ENCODE measurements around the gene RETNLB. TPM values are rescaled to one million over a fixed set of nuclear protein-coding genes. Genes with fewer than 3 reads are reported as not detected.

RETNLB gene, protein sequence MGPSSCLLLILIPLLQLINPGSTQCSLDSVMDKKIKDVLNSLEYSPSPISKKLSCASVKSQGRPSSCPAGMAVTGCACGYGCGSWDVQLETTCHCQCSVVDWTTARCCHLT
- polyA plus RNA-seq (2012; rRNA removed), result not detected in 2 replicates
- not detected in 2 replicates for polyA plus RNA-seq (2012; cell fraction: cytosol; rRNA removed)
- not detected in 2 replicates for polyA plus RNA-seq (2012; cell fraction: nucleus; rRNA removed)

DNA sequence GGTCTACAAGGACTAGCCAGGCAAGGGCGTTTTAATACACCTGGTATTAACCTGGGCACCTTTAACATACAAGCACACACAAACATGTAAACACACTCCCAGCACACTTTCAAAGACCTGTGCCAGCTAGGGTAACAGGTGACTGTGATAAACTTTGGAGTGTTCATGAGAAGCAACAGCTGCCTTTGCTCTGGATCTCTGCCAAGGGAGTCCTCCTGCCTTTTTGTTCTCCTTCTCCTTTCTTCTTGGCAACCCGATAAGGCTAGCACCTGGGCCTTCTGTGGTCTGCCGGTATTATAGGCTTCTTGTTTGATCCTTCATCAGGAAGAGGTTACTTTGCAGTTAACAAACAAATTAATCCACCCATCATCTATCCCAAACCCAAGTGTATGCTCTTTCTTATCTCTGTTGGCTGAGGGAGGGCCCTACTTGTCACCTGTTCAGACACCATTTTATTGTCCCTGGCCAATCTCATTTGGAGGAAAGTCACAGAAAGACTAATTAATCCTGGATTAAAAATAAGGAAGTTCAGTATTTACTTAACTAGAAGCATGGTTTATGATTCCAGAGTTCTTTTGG, at the start of gene RETNLB:
TSS of gene RETNLB (minus strand) at position 7 of the 579 bp plus-strand sequence. CDS start 225 bp downstream, outside the sequence.
- Histone ChIP-seq H3K27ac (ENCODE audit: low read depth in 2 of 2, low read length in 1 of 2) (no peak within 1 kb of the TSS), H3K9ac (no peak within 1 kb of the TSS), H2AFZ (ENCODE audit: low read depth) (no peak within 1 kb of the TSS), H3K27me3 (ENCODE audit: insufficient read depth) (no peaks in the 10 kb centered on the region; the same call in 1 of the 2 replicates), H4K20me1 (ENCODE audit: insufficient read depth) (no peaks in the 10 kb centered on the region), H3K9me3 (no peaks in the 10 kb centered on the region), H3F3A (replicated peaks; ENCODE audit: insufficient read depth) (no peaks in the 10 kb centered on the region), H3K4me2 (no peak within 1 kb of the TSS), H3K79me2 (ENCODE audit: insufficient read depth) (no peaks in the 10 kb centered on the region), H3K4me3 (ENCODE audit: low read depth in 2 of 2, low read length in 1 of 2) (no peak within 1 kb of the TSS), H3K4me1 (ENCODE audit: control insufficient read depth in 1 of 2, insufficient read depth in 2 of 2, low read depth in 1 of 2, low read length in 1 of 2) (no peaks in the 10 kb centered on the region), H3K9me2 (no peaks in the 10 kb centered on the region), H3K36me3 (replicated peaks in 1 of 2; ENCODE audit: control insufficient read depth in 1 of 2, insufficient read depth in 2 of 2, low read length in 1 of 2) (no peaks in the 10 kb centered on the region)
- ChIA-PET POLR2A (no interaction called here), CTCF (interaction anchor here (1.7 kb wide), 1 partner anchor 157 kb away, joined by 4 read pairs; no protein-coding TSS in a partner anchor)
- TF ChIP-seq RCOR1 (IDR thresholded peaks at IDR 0.05; ENCODE audit: low read length) (no peak), RFX5 (IDR thresholded peaks at IDR 0.05; ENCODE audit: low read length) (no peak)
- TF ChIP-seq, protein P1, sequence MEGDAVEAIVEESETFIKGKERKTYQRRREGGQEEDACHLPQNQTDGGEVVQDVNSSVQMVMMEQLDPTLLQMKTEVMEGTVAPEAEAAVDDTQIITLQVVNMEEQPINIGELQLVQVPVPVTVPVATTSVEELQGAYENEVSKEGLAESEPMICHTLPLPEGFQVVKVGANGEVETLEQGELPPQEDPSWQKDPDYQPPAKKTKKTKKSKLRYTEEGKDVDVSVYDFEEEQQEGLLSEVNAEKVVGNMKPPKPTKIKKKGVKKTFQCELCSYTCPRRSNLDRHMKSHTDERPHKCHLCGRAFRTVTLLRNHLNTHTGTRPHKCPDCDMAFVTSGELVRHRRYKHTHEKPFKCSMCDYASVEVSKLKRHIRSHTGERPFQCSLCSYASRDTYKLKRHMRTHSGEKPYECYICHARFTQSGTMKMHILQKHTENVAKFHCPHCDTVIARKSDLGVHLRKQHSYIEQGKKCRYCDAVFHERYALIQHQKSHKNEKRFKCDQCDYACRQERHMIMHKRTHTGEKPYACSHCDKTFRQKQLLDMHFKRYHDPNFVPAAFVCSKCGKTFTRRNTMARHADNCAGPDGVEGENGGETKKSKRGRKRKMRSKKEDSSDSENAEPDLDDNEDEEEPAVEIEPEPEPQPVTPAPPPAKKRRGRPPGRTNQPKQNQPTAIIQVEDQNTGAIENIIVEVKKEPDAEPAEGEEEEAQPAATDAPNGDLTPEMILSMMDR (IDR thresholded peaks at IDR 0.05), result no peak
- no peak for DNase-seq
- WGBS (ENCODE audit: low lambda C conversion rate), result 24% methylated on average over 3 of the region's 3 CpGs

DNA sequence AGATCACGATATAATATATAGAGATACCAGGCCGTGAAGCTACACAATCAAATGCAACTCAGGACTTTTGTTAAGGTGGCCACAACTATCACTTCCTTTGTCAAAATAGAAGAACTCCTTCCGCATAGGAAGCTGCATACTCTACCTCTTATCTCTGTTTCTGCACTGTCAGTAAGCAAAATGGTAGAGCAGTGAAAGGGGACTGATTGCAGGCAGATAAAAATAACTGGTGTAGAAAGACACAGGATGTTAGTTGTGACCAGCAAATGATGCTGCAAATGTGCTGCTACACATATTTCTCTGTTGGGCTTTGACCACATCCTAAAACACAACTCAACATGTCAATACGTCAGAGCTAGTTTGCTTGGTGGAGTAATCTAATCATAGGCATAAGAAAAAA, 49.1 kb upstream of the RETNLB start:
- Histone ChIP-seq H3K36me3 (replicated peaks in 1 of 2; ENCODE audit: control insufficient read depth in 1 of 2, insufficient read depth in 2 of 2, low read length in 1 of 2) (no peaks in the 10 kb centered on the region), H3K9me2 (no peaks in the 10 kb centered on the region), H3K9ac (no peak overlapping the region), H3F3A (replicated peaks; ENCODE audit: insufficient read depth) (no peaks in the 10 kb centered on the region), H3K4me2 (no peak overlapping the region), H3K4me1 (ENCODE audit: control insufficient read depth in 1 of 2, insufficient read depth in 2 of 2, low read depth in 1 of 2, low read length in 1 of 2) (no peaks in the 10 kb centered on the region), H3K27ac (ENCODE audit: low read depth in 2 of 2, low read length in 1 of 2) (no peak overlapping the region), H3K27me3 (ENCODE audit: insufficient read depth) (no peaks in the 10 kb centered on the region), H2AFZ (ENCODE audit: low read depth) (no peak overlapping the region), H3K79me2 (ENCODE audit: insufficient read depth) (no peaks in the 10 kb centered on the region), H3K9me3 (no peaks in the 10 kb centered on the region), H4K20me1 (ENCODE audit: insufficient read depth) (no peaks in the 10 kb centered on the region), H3K4me3 (ENCODE audit: low read depth in 2 of 2, low read length in 1 of 2) (no peak overlapping the region)
- no peak for TF ChIP-seq NFIC (IDR thresholded peaks at IDR 0.05; ENCODE audit: borderline replicate concordance)
- no peak for TF ChIP-seq TEAD4 (IDR thresholded peaks at IDR 0.05; ENCODE audit: borderline replicate concordance, insufficient read depth)
- TF ChIP-seq MEF2A (IDR thresholded peaks at IDR 0.05; ENCODE audit: borderline replicate concordance, low read depth), result no peak
- TF ChIP-seq TCF12 (IDR thresholded peaks at IDR 0.05), result no peak
- no peak for TF ChIP-seq MXI1 (IDR thresholded peaks at IDR 0.05; ENCODE audit: low read depth, low read length)
- TF ChIP-seq, protein P1 (IDR thresholded peaks at IDR 0.05), result no peak
- no peak for TF ChIP-seq SMC3 (IDR thresholded peaks at IDR 0.05; ENCODE audit: low read depth, low read length)
- no peak for TF ChIP-seq CHD2 (IDR thresholded peaks at IDR 0.05; ENCODE audit: low read length, partially characterized antibody)
- TF ChIP-seq FOXJ3 (CRISPR knock-in tag; IDR thresholded peaks at IDR 0.05), result no peak
- no peak for TF ChIP-seq FOSL2 (IDR thresholded peaks at IDR 0.05; ENCODE audit: borderline replicate concordance, low read depth)
- TF ChIP-seq, protein P2, sequence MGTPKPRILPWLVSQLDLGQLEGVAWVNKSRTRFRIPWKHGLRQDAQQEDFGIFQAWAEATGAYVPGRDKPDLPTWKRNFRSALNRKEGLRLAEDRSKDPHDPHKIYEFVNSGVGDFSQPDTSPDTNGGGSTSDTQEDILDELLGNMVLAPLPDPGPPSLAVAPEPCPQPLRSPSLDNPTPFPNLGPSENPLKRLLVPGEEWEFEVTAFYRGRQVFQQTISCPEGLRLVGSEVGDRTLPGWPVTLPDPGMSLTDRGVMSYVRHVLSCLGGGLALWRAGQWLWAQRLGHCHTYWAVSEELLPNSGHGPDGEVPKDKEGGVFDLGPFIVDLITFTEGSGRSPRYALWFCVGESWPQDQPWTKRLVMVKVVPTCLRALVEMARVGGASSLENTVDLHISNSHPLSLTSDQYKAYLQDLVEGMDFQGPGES (IDR thresholded peaks at IDR 0.05; ENCODE audit: low read depth, low read length), result no peak
- TF ChIP-seq TAF1 (IDR thresholded peaks at IDR 0.05; ENCODE audit: borderline replicate concordance, low read depth, low read length), result no peak
- TF ChIP-seq, protein P3, sequence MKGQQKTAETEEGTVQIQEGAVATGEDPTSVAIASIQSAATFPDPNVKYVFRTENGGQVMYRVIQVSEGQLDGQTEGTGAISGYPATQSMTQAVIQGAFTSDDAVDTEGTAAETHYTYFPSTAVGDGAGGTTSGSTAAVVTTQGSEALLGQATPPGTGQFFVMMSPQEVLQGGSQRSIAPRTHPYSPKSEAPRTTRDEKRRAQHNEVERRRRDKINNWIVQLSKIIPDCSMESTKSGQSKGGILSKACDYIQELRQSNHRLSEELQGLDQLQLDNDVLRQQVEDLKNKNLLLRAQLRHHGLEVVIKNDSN (IDR thresholded peaks at IDR 0.05; ENCODE audit: borderline replicate concordance, low read depth), result no peak
- TF ChIP-seq POLR2AphosphoS5 (IDR thresholded peaks at IDR 0.05; ENCODE audit: low read depth, low read length), result no peak
- TF ChIP-seq, protein P4, sequence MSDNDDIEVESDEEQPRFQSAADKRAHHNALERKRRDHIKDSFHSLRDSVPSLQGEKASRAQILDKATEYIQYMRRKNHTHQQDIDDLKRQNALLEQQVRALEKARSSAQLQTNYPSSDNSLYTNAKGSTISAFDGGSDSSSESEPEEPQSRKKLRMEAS (IDR thresholded peaks at IDR 0.05; ENCODE audit: low read depth), result no peak
- 62% methylated on average over 4 of the region's 4 CpGs for WGBS (ENCODE audit: low lambda C conversion rate)
- ChIA-PET POLR2A (no interaction called here), CTCF (no interaction called here)
- no peak for DNase-seq
